ENCODE measurements around the gene R3HDML. TPM values are rescaled to one million over a fixed set of nuclear protein-coding genes. Genes with fewer than 3 reads are reported as not detected.

Gene R3HDML
- total and polyA plus RNA-seq, 2 of the 13 experiments (the other 11 are each of a cell fraction or from before 2014, with no cell fraction given), result not detected

GRCh38 chr20:44394452-44394701 lies 57.5 kb downstream of the R3HDML start (continued):
- peak; percentile 99 for TF ChIP-seq ZNF430 (CRISPR knock-in tag; IDR thresholded peaks at IDR 0.05)
- TF ChIP-seq, protein P1, sequence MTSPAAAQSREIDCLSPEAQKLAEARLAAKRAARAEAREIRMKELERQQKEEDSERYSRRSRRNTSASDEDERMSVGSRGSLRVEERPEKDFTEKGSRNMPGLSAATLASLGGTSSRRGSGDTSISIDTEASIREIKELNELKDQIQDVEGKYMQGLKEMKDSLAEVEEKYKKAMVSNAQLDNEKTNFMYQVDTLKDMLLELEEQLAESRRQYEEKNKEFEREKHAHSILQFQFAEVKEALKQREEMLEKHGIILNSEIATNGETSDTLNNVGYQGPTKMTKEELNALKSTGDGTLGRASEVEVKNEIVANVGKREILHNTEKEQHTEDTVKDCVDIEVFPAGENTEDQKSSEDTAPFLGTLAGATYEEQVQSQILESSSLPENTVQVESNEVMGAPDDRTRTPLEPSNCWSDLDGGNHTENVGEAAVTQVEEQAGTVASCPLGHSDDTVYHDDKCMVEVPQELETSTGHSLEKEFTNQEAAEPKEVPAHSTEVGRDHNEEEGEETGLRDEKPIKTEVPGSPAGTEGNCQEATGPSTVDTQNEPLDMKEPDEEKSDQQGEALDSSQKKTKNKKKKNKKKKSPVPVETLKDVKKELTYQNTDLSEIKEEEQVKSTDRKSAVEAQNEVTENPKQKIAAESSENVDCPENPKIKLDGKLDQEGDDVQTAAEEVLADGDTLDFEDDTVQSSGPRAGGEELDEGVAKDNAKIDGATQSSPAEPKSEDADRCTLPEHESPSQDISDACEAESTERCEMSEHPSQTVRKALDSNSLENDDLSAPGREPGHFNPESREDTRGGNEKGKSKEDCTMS (CRISPR knock-in tag; conservative IDR thresholded peaks at IDR 0.05), result peak; percentile 69; the same call in 1 of the 2 replicates
- TF ChIP-seq PLSCR1 (CRISPR knock-in tag; IDR thresholded peaks at IDR 0.05; ENCODE audit: borderline replicate concordance), result no peak
- TF ChIP-seq TRAFD1 (CRISPR knock-in tag; IDR thresholded peaks at IDR 0.05; ENCODE audit: borderline replicate concordance), result no peak
- TF ChIP-seq RBM22 (optimal IDR thresholded peaks at IDR 0.05; ENCODE audit: low read length), result no peak
- no peak; the same call in 1 of the 2 replicates for TF ChIP-seq RXRB (CRISPR knock-in tag; IDR thresholded peaks at IDR 0.05; ENCODE audit: borderline replicate concordance)
- TF ChIP-seq ZNF530 (CRISPR knock-in tag; IDR thresholded peaks at IDR 0.05; ENCODE audit: low read depth), result peak; percentile 65; the same call in 1 of the 2 replicates
- peak; percentile 87; the same call in 1 of the 2 replicates for TF ChIP-seq ETV6 (CRISPR knock-in tag; conservative IDR thresholded peaks at IDR 0.05)
- TF ChIP-seq TSC22D2 (CRISPR knock-in tag; IDR thresholded peaks at IDR 0.05; ENCODE audit: borderline replicate concordance), result no peak
- peak; percentile 100 for TF ChIP-seq HDAC1 (CRISPR knock-in tag; IDR thresholded peaks at IDR 0.05)
- peak; percentile 100 for TF ChIP-seq FOXA3 (CRISPR knock-in tag; IDR thresholded peaks at IDR 0.05)
- no peak for TF ChIP-seq FOXP1 (IDR thresholded peaks at IDR 0.05)
- no peak; the same call in 1 of the 2 replicates for TF ChIP-seq FOXP1 (CRISPR knock-in tag; IDR thresholded peaks at IDR 0.05)
- no peak for TF ChIP-seq MTERF4 (CRISPR knock-in tag; IDR thresholded peaks at IDR 0.05)
- peak; percentile 99 for TF ChIP-seq TCF7 (IDR thresholded peaks at IDR 0.05; ENCODE audit: low read depth)
- no peak for TF ChIP-seq ZNF639 (CRISPR knock-in tag; conservative IDR thresholded peaks at IDR 0.05)
- TF ChIP-seq, protein P2, sequence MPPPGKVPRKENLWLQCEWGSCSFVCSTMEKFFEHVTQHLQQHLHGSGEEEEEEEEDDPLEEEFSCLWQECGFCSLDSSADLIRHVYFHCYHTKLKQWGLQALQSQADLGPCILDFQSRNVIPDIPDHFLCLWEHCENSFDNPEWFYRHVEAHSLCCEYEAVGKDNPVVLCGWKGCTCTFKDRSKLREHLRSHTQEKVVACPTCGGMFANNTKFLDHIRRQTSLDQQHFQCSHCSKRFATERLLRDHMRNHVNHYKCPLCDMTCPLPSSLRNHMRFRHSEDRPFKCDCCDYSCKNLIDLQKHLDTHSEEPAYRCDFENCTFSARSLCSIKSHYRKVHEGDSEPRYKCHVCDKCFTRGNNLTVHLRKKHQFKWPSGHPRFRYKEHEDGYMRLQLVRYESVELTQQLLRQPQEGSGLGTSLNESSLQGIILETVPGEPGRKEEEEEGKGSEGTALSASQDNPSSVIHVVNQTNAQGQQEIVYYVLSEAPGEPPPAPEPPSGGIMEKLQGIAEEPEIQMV (CRISPR knock-in tag; IDR thresholded peaks at IDR 0.05; ENCODE audit: low read depth), result no peak
- TF ChIP-seq POLR2G (IDR thresholded peaks at IDR 0.05; ENCODE audit: low read depth, low read length), result peak; percentile 80

Data from HepG2 (cell line).